Uterus (tissue), 4 donors: Measurements from ENCODE around the gene GTF3C2. TPM values are rescaled to one million over a fixed set of nuclear protein-coding genes. Genes with fewer than 3 reads are reported as not detected.

Experiments used
- DNase-seq, 2 donors: peaks; one replicate each; pipeline ENCODE4 v3.0.0-alpha.2; 2019 to 2020
- H3K27ac ChIP-seq, 2 donors: fragments of 200-600 bp; sonication (generic); 1 replicate in 1 of 2; 2 replicates in 1 of 2; pipeline ENCODE4 v1.5.1; 2016 to 2018
- H3K27me3 ChIP-seq, 2 donors: fragments of 200-600 bp; sonication (generic); one replicate each; pipeline ENCODE4 v1.5.1; 2018 to 2019; ENCODE audit warnings: control low read depth in 1 of 2
- H3K36me3 ChIP-seq, 2 donors: fragments of 200-600 bp; sonication (generic); one replicate each; pipeline ENCODE4 v1.5.1; 2019; ENCODE audit warnings: control low read depth in 1 of 2
- H3K4me1 ChIP-seq, 2 donors: fragments of 200-600 bp; sonication (generic); one replicate each; pipeline ENCODE4 v1.5.1; 2018 to 2019; ENCODE audit warnings: control low read depth in 1 of 2
- H3K4me3 ChIP-seq, 2 donors: fragments of 200-600 bp; sonication (generic); 1 replicate in 1 of 2; 2 replicates in 1 of 2; pipeline ENCODE4 v1.5.1; 2018 to 2019; ENCODE audit warnings: mild to moderate bottlenecking in 1 of 2
- H3K9me3 ChIP-seq, 2 donors: fragments of 200-600 bp; sonication (generic); one replicate each; pipeline ENCODE4 v1.5.1; 2019; ENCODE audit warnings: control low read depth in 1 of 2
- CTCF ChIP-seq, 4 experiments: fragments of 200-600 bp in 2 of 4; fragments of 450-650 bp in 2 of 4; sonication (generic) in 2 of 4; IDR thresholded peaks; one replicate each; pipeline ENCODE4 v1.5.1; 2016 to 2019; ENCODE audit warnings: antibody characterized with exemption in 4 of 4, mild to moderate bottlenecking in 2 of 4, moderate library complexity in 1 of 4
- POLR2A ChIP-seq, 2 donors: fragments of 450-650 bp; IDR thresholded peaks; one replicate each; pipeline ENCODE4 v1.6.1; 2016; ENCODE audit warnings: antibody characterized with exemption in 2 of 2, mild to moderate bottlenecking in 1 of 2, moderate library complexity in 1 of 2
- intact Hi-C: fragments of 100-400 bp; cut with DNase I; formaldehyde crosslinking; loops from one replicate; pipeline ENCODE4 v1.15.1; 2023; ENCODE audit warnings: low total_unique reads
- total RNA-seq, 4 donors: library from RNA; depleted of rRNA in 3 of 4; stranded (reverse); fragments of >200 nt in 3 of 4; gene quantifications; one replicate each; pipeline versions ENCODE4 v1.1.0 to v1.2.4, GENCODE V29; 2014 to 2023
- donor health status: DM: yes; HTN: yes; CAD: no.

The GTF3C2 gene
- total RNA-seq, 4 donors from 2014 or later, result 21.3 to 70.6 (median 31.2) TPM

- no peak overlapping the region for H3K27ac ChIP-seq
- no peaks in the 10 kb centered on the region for H3K4me1 ChIP-seq
- no peak overlapping the region for H3K4me3 ChIP-seq
- DNase-seq, result no peak
- H3K9me3 ChIP-seq, result no peaks in the 10 kb centered on the region
- H3K27me3 ChIP-seq, result no peaks in the 10 kb centered on the region
- no peaks in the 10 kb centered on the region for H3K36me3 ChIP-seq
- TF ChIP-seq CTCF (IDR thresholded peaks at IDR 0.05) (no peak), POLR2A (IDR thresholded peaks at IDR 0.05) (no peak)
- intact Hi-C loops, result no loop called here
These were observed 34.5 kb upstream of the GTF3C2 start for GRCh38 chr2:27390822-27391679.

- Histone ChIP-seq H3K4me3 (no peak overlapping the region), H3K27me3 (no peaks in the 10 kb centered on the region), H3K4me1 (no peaks in the 10 kb centered on the region), H3K9me3 (no peaks in the 10 kb centered on the region), H3K36me3 (no peaks in the 10 kb centered on the region), H3K27ac (peak overlapping the region in 1 of 2 donors; percentile 82)
- intact Hi-C loops, result no loop called here
- TF ChIP-seq POLR2A (IDR thresholded peaks at IDR 0.05), result no peak
- no peak for TF ChIP-seq CTCF (IDR thresholded peaks at IDR 0.05)
- no peak for DNase-seq
These were observed 25.1 kb upstream of the GTF3C2 start for GRCh38 chr2:27381577-27382181.

- peak within 1 kb of the TSS; percentile 55 to 71 for H3K4me3 ChIP-seq
- no peaks in the 10 kb centered on the region for H3K27me3 ChIP-seq
- H3K36me3 ChIP-seq, result no peaks in the 10 kb centered on the region
- DNase-seq, result peak; percentile 94 to 96
- no peaks in the 10 kb centered on the region for H3K9me3 ChIP-seq
- TF ChIP-seq CTCF (IDR thresholded peaks at IDR 0.05) (peak in 1 of 4 experiments; percentile 8), POLR2A (IDR thresholded peaks at IDR 0.05) (peak; percentile 22 to 61)
- H3K27ac ChIP-seq, result peak within 1 kb of the TSS; percentile 82 to 90
- intact Hi-C loops, result no loop called here
- H3K4me1 ChIP-seq, result no peaks in the 10 kb centered on the region
These were observed 24.3 kb upstream of the GTF3C2 start, which contains the start of gene ZNF513 for GRCh38 chr2:27380626-27381545. TSS of gene ZNF513 (minus strand) at chr2:27380734. CDS start at chr2:27380526, 208 bp downstream.

GRCh38 chr2:27379836-27380625 lies 23.5 kb upstream of the GTF3C2 start:
- no peaks in the 10 kb centered on the region for H3K36me3 ChIP-seq
- peak; percentile 70 to 75 for DNase-seq

More at GRCh38 chr2:27379836-27380625, 23.5 kb upstream of the GTF3C2 start:
- TF ChIP-seq POLR2A (IDR thresholded peaks at IDR 0.05) (no peak), CTCF (IDR thresholded peaks at IDR 0.05) (no peak)
- Histone ChIP-seq H3K4me3 (peak overlapping the region; percentile 55 to 71), H3K9me3 (no peaks in the 10 kb centered on the region), H3K4me1 (no peaks in the 10 kb centered on the region), H3K27ac (peak overlapping the region; percentile 82 to 90), H3K27me3 (no peaks in the 10 kb centered on the region)
- intact Hi-C loops, result no loop called here
